ENCODE measurements around the gene CDKL4.

GRCh38 chr2:39243469-39244123 lies at the start of gene CDKL4:
- TF ChIP-seq POLR2AphosphoS5 (IDR thresholded peaks at IDR 0.05; ENCODE audit: low read depth, low read length) (no peak), POLR2A (IDR thresholded peaks at IDR 0.05; ENCODE audit: low read depth, low read length) (no peak), TAF1 (IDR thresholded peaks at IDR 0.05; ENCODE audit: low read depth, low read length) (no peak)

Data from GM12891 (cell line).